Gastrocnemius medialis (tissue), 4 donors: ENCODE results near the gene UTS2. TPM values are rescaled to one million over a fixed set of nuclear protein-coding genes. Genes with fewer than 3 reads are reported as not detected.
A peak's percentile ranks its signal among the peaks of the same experiment; 100 is the strongest.

Source experiments
- ATAC-seq, 2 donors: fragments of 150-250 bp; one replicate each; pipeline ENCODE4 v1.9.1; 2016
- DNase-seq, 2 donors: peaks; one replicate each; pipeline ENCODE4 v3.0.0-alpha.2; 2019
- H3K27ac ChIP-seq, 4 donors: fragments of 200-600 bp; sonication (generic); 1 replicate in 1 of 4; 2 replicates in 3 of 4; pipeline ENCODE4 v1.5.1; 2016 to 2018; ENCODE audit warnings: mild to moderate bottlenecking in 2 of 4, moderate library complexity in 1 of 4
- H3K27me3 ChIP-seq, 3 donors: fragments of 200-600 bp; sonication (generic) in 2 of 3; 1 replicate in 1 of 3; 2 replicates in 2 of 3; pipeline versions ENCODE4 v1.5.1 to v1.6.0; 2016 to 2019; ENCODE audit warnings: mild to moderate bottlenecking in 1 of 3, moderate library complexity in 1 of 3
- H3K36me3 ChIP-seq, 2 donors: fragments of 200-600 bp; sonication (generic) in 1 of 2; one replicate each; pipeline ENCODE4 v1.5.1; 2017 to 2018
- H3K4me1 ChIP-seq, 2 donors: fragments of 200-600 bp; sonication (generic) in 1 of 2; one replicate each; pipeline ENCODE4 v1.5.1; 2016 to 2017; ENCODE audit warnings: mild to moderate bottlenecking in 2 of 2
- H3K4me3 ChIP-seq, 4 donors: fragments of 200-600 bp; sonication (generic) in 3 of 4; 1 replicate in 1 of 4; 2 replicates in 3 of 4; pipeline ENCODE4 v1.5.1; 2016 to 2019; ENCODE audit warnings: mild to moderate bottlenecking in 2 of 4
- H3K9me3 ChIP-seq, 3 donors: fragments of 200-600 bp; sonication (generic) in 2 of 3; 1 replicate in 1 of 3; 2 replicates in 2 of 3; pipeline ENCODE4 v1.5.1; 2016 to 2019
- CTCF ChIP-seq, 5 experiments: fragments of 450-650 bp in 3 of 5; fragments of 200-600 bp in 2 of 5; sonication (generic) in 2 of 5; IDR thresholded peaks in 4 of 5; conservative IDR thresholded peaks in 1 of 5; 1 replicate in 4 of 5; 2 replicates in 1 of 5; pipeline ENCODE4 v1.5.1; 2016 to 2019; ENCODE audit warnings: antibody characterized with exemption in 5 of 5, mild to moderate bottlenecking in 3 of 5, moderate library complexity in 3 of 5
- POLR2A ChIP-seq, 2 donors: fragments of 450-650 bp; IDR thresholded peaks; one replicate each; pipeline ENCODE4 v1.6.1; 2017; ENCODE audit warnings: antibody characterized with exemption in 2 of 2, mild to moderate bottlenecking in 2 of 2, moderate library complexity in 2 of 2
- in situ Hi-C, 4 donors: fragments of 200-750 bp; cut with MboI; loops; one replicate each; pipeline versions ENCODE4 v1.15.0 to v1.8.0; 2017; ENCODE audit warnings: low sequenced_read_pairs in 4 of 4
- intact Hi-C: fragments of 100-400 bp; cut with DNase I; formaldehyde crosslinking; loops from one replicate; pipeline ENCODE4 v1.15.1; 2023; ENCODE audit warnings: low total_unique reads
- total RNA-seq, 4 donors: library from RNA; depleted of rRNA; stranded (reverse); fragments of >200 nt; gene quantifications; one replicate each; pipeline versions ENCODE4 v1.1.0 to v1.2.3, GENCODE V29; 2016

UTS2 gene
- total RNA-seq, 4 donors from 2014 or later = not detected

- Histone ChIP-seq H3K27me3 (no peaks in the 10 kb centered on the region), H3K36me3 (peaks cover 4 to 27% of the 10 kb centered on the region in 2 donors), H3K4me3 (no peak overlapping the region), H3K9me3 (no peaks in the 10 kb centered on the region), H3K4me1 (no peaks in the 10 kb centered on the region), H3K27ac (no peak overlapping the region)
- in situ Hi-C loops = no loop called here
- intact Hi-C loops = no loop called here
- no peak for DNase-seq
- no peak for TF ChIP-seq CTCF (IDR thresholded peaks at IDR 0.05 in 4 of 5, conservative IDR thresholded peaks at IDR 0.05 in 1 of 5)
- no peak for TF ChIP-seq POLR2A (IDR thresholded peaks at IDR 0.05)
- no peak for ATAC-seq
Measured at GRCh38 chr1:7845761-7846160, 7.1 kb downstream of the UTS2 start.

- Histone ChIP-seq H3K36me3 (peaks cover 20 to 60% of the 10 kb centered on the region in 2 donors), H3K9me3 (peaks cover 0 to 4% (median 0%) of the 10 kb centered on the region in 3 donors), H3K27ac (no peak overlapping the region), H3K4me1 (no peaks in the 10 kb centered on the region), H3K27me3 (no peaks in the 10 kb centered on the region), H3K4me3 (no peak overlapping the region)
- DNase-seq (no peak), ATAC-seq (no peak)
- intact Hi-C loops (no loop called here), in situ Hi-C loops (no loop called here)
- no peak for TF ChIP-seq POLR2A (IDR thresholded peaks at IDR 0.05)
- no peak for TF ChIP-seq CTCF (IDR thresholded peaks at IDR 0.05 in 4 of 5, conservative IDR thresholded peaks at IDR 0.05 in 1 of 5)
Measured at GRCh38 chr1:7842517-7842916, 10.3 kb downstream of the UTS2 start.

GRCh38 chr1:7839526-7839925 lies 13.3 kb downstream of the UTS2 start:
- Histone ChIP-seq H3K36me3 (peaks cover 20 to 87% of the 10 kb centered on the region in 2 donors), H3K27ac (no peak overlapping the region), H3K4me1 (no peaks in the 10 kb centered on the region), H3K27me3 (no peaks in the 10 kb centered on the region), H3K9me3 (peaks cover 0 to 4% (median 0%) of the 10 kb centered on the region in 3 donors), H3K4me3 (no peak overlapping the region)
- ATAC-seq (no peak), DNase-seq (no peak)
- TF ChIP-seq CTCF (IDR thresholded peaks at IDR 0.05 in 4 of 5, conservative IDR thresholded peaks at IDR 0.05 in 1 of 5) (no peak), POLR2A (IDR thresholded peaks at IDR 0.05) (no peak)
- in situ Hi-C loops = no loop called here
- intact Hi-C loops = no loop called here

- DNase-seq = no peak
- Histone ChIP-seq H3K9me3 (peaks cover 0 to 4% (median 0%) of the 10 kb centered on the region in 3 donors), H3K4me1 (no peaks in the 10 kb centered on the region), H3K27me3 (no peaks in the 10 kb centered on the region), H3K36me3 (peaks cover 20 to 88% of the 10 kb centered on the region in 2 donors), H3K27ac (no peak overlapping the region), H3K4me3 (peak overlapping the region in 1 of 4 donors; percentile 4)
- no peak for ATAC-seq
- no peak for TF ChIP-seq CTCF (IDR thresholded peaks at IDR 0.05 in 4 of 5, conservative IDR thresholded peaks at IDR 0.05 in 1 of 5)
- TF ChIP-seq POLR2A (IDR thresholded peaks at IDR 0.05) = no peak
- intact Hi-C loops (no loop called here), in situ Hi-C loops (no loop called here)
Measured at GRCh38 chr1:7838714-7839113, 14.2 kb downstream of the UTS2 start.

GRCh38 chr1:7833035-7833434 lies 19.8 kb downstream of the UTS2 start:
- Histone ChIP-seq H3K27ac (no peak overlapping the region), H3K36me3 (peaks cover 9 to 56% of the 10 kb centered on the region in 2 donors), H3K4me1 (peaks cover 0 to 5% of the 10 kb centered on the region in 2 donors), H3K9me3 (no peaks in the 10 kb centered on the region), H3K27me3 (no peaks in the 10 kb centered on the region), H3K4me3 (no peak overlapping the region)
- TF ChIP-seq CTCF (IDR thresholded peaks at IDR 0.05 in 4 of 5, conservative IDR thresholded peaks at IDR 0.05 in 1 of 5) (no peak), POLR2A (IDR thresholded peaks at IDR 0.05) (no peak)
- intact Hi-C loops = no loop called here
- DNase-seq = no peak
- ATAC-seq = no peak
- in situ Hi-C loops = no loop called here
